Uterus (tissue), 4 donors: Measurements from ENCODE around the gene RAPGEFL1. TPM values are rescaled to one million over a fixed set of nuclear protein-coding genes. Genes with fewer than 3 reads are reported as not detected.

Experiments
- DNase-seq, 2 donors: peaks; one replicate each; pipeline ENCODE4 v3.0.0-alpha.2; 2019 to 2020
- H3K27ac ChIP-seq, 2 donors: fragments of 200-600 bp; sonication (generic); 1 replicate in 1 of 2; 2 replicates in 1 of 2; pipeline ENCODE4 v1.5.1; 2016 to 2018
- H3K27me3 ChIP-seq, 2 donors: fragments of 200-600 bp; sonication (generic); one replicate each; pipeline ENCODE4 v1.5.1; 2018 to 2019; ENCODE audit warnings: control low read depth in 1 of 2
- H3K36me3 ChIP-seq, 2 donors: fragments of 200-600 bp; sonication (generic); one replicate each; pipeline ENCODE4 v1.5.1; 2019; ENCODE audit warnings: control low read depth in 1 of 2
- H3K4me1 ChIP-seq, 2 donors: fragments of 200-600 bp; sonication (generic); one replicate each; pipeline ENCODE4 v1.5.1; 2018 to 2019; ENCODE audit warnings: control low read depth in 1 of 2
- H3K4me3 ChIP-seq, 2 donors: fragments of 200-600 bp; sonication (generic); 1 replicate in 1 of 2; 2 replicates in 1 of 2; pipeline ENCODE4 v1.5.1; 2018 to 2019; ENCODE audit warnings: mild to moderate bottlenecking in 1 of 2
- H3K9me3 ChIP-seq, 2 donors: fragments of 200-600 bp; sonication (generic); one replicate each; pipeline ENCODE4 v1.5.1; 2019; ENCODE audit warnings: control low read depth in 1 of 2
- CTCF ChIP-seq, 4 experiments: fragments of 200-600 bp in 2 of 4; fragments of 450-650 bp in 2 of 4; sonication (generic) in 2 of 4; IDR thresholded peaks; one replicate each; pipeline ENCODE4 v1.5.1; 2016 to 2019; ENCODE audit warnings: antibody characterized with exemption in 4 of 4, mild to moderate bottlenecking in 2 of 4, moderate library complexity in 1 of 4
- POLR2A ChIP-seq, 2 donors: fragments of 450-650 bp; IDR thresholded peaks; one replicate each; pipeline ENCODE4 v1.6.1; 2016; ENCODE audit warnings: antibody characterized with exemption in 2 of 2, mild to moderate bottlenecking in 1 of 2, moderate library complexity in 1 of 2
- intact Hi-C: fragments of 100-400 bp; cut with DNase I; formaldehyde crosslinking; loops from one replicate; pipeline ENCODE4 v1.15.1; 2023; ENCODE audit warnings: low total_unique reads
- total RNA-seq, 4 donors: library from RNA; depleted of rRNA in 3 of 4; stranded (reverse); fragments of >200 nt in 3 of 4; gene quantifications; one replicate each; pipeline versions ENCODE4 v1.1.0 to v1.2.4, GENCODE V29; 2014 to 2023
- donor health status: DM: yes; HTN: yes; CAD: no.

The RAPGEFL1 gene
- total RNA-seq, 4 donors from 2014 or later = 0.29 to 21.5 (median 2.0) TPM

GRCh38 chr17:40159456-40159855 is 17.8 kb upstream of the RAPGEFL1 start:
- H3K9me3 ChIP-seq = no peaks in the 10 kb centered on the region
- peaks cover 0 to 3% of the 10 kb centered on the region in 2 donors for H3K4me1 ChIP-seq
- H3K27ac ChIP-seq = no peak overlapping the region
- no peaks in the 10 kb centered on the region for H3K36me3 ChIP-seq
- no peak for TF ChIP-seq CTCF (IDR thresholded peaks at IDR 0.05)
- no peak for TF ChIP-seq POLR2A (IDR thresholded peaks at IDR 0.05)
- no peak for DNase-seq
- H3K4me3 ChIP-seq = no peak overlapping the region
- H3K27me3 ChIP-seq = no peaks in the 10 kb centered on the region
- intact Hi-C loops = no loop called here

- TF ChIP-seq POLR2A (IDR thresholded peaks at IDR 0.05) (no peak), CTCF (IDR thresholded peaks at IDR 0.05) (no peak)
- Histone ChIP-seq H3K4me3 (no peak overlapping the region), H3K36me3 (no peaks in the 10 kb centered on the region), H3K4me1 (no peaks in the 10 kb centered on the region), H3K9me3 (no peaks in the 10 kb centered on the region), H3K27ac (peak overlapping the region; percentile 27 to 61), H3K27me3 (no peaks in the 10 kb centered on the region)
- DNase-seq = no peak
- intact Hi-C loops = loop anchor here (10.0 kb wide), 1 partner anchor 153 kb away; the partner anchor contains the start of gene CSF3
Observed at GRCh38 chr17:40167685-40168261, 9.5 kb upstream of the RAPGEFL1 start.

- H3K27ac ChIP-seq = peak overlapping the region; percentile 27 to 61
- no peaks in the 10 kb centered on the region for H3K36me3 ChIP-seq
- no peaks in the 10 kb centered on the region for H3K27me3 ChIP-seq
- intact Hi-C loops = loop anchor here (10.0 kb wide), 1 partner anchor 154 kb away; the partner anchor contains the start of gene CSF3
- H3K4me1 ChIP-seq = no peaks in the 10 kb centered on the region
- H3K9me3 ChIP-seq = no peaks in the 10 kb centered on the region
- TF ChIP-seq POLR2A (IDR thresholded peaks at IDR 0.05) = no peak
- peak; percentile 82 to 96 (median 88) for TF ChIP-seq CTCF (IDR thresholded peaks at IDR 0.05)
- no peak overlapping the region for H3K4me3 ChIP-seq
- DNase-seq = peak in 1 of 2 donors; percentile 53
Observed at GRCh38 chr17:40168262-40168832, 8.9 kb upstream of the RAPGEFL1 start.

- Histone ChIP-seq H3K36me3 (no peaks in the 10 kb centered on the region), H3K27me3 (no peaks in the 10 kb centered on the region), H3K4me1 (no peaks in the 10 kb centered on the region), H3K27ac (no peak overlapping the region), H3K9me3 (no peaks in the 10 kb centered on the region), H3K4me3 (no peak overlapping the region)
- no peak for DNase-seq
- TF ChIP-seq POLR2A (IDR thresholded peaks at IDR 0.05) (no peak), CTCF (IDR thresholded peaks at IDR 0.05) (no peak)
- intact Hi-C loops = no loop called here
Observed at GRCh38 chr17:40170325-40170724, 6.9 kb upstream of the RAPGEFL1 start.

GRCh38 chr17:40171750-40172149 is 5.5 kb upstream of the RAPGEFL1 start:
- H3K27ac ChIP-seq = no peak overlapping the region
- H3K27me3 ChIP-seq = no peaks in the 10 kb centered on the region
- peaks cover 0 to 3% of the 10 kb centered on the region in 2 donors for H3K4me1 ChIP-seq
- TF ChIP-seq POLR2A (IDR thresholded peaks at IDR 0.05) = no peak
- no peak for TF ChIP-seq CTCF (IDR thresholded peaks at IDR 0.05)
- no peak overlapping the region for H3K4me3 ChIP-seq
- no peak for DNase-seq
- no peaks in the 10 kb centered on the region for H3K36me3 ChIP-seq
- H3K9me3 ChIP-seq = no peaks in the 10 kb centered on the region
- intact Hi-C loops = no loop called here
